Spleen (tissue), 11 donors: Measurements from ENCODE around the gene CACNA2D3. TPM values are rescaled to one million over a fixed set of nuclear protein-coding genes. Genes with fewer than 3 reads are reported as not detected.

Source experiments
- DNase-seq: peaks from one replicate; pipeline ENCODE4 v3.0.0-alpha.2; 2020
- H3K27ac ChIP-seq, 8 donors: fragments of 200-600 bp; sonication (generic) in 7 of 8; 1 replicate in 4 of 8; 2 replicates in 4 of 8; pipeline versions ENCODE4 v1.5.0 to v1.8.0; 2016 to 2021; ENCODE audit warnings: inconsistent platforms in 4 of 8, mild to moderate bottlenecking in 4 of 8, moderate library complexity in 1 of 8
- H3K27me3 ChIP-seq, 7 donors: fragments of 200-600 bp; sonication (generic) in 6 of 7; replicated peaks in 1 of 7; 1 replicate in 4 of 7; 2 replicates in 3 of 7; pipeline versions ENCODE4 v1.5.0 to v1.8.0; 2016 to 2021; ENCODE audit warnings: inconsistent platforms in 3 of 7, mild to moderate bottlenecking in 1 of 7
- H3K36me3 ChIP-seq, 6 donors: fragments of 200-600 bp; sonication (generic) in 5 of 6; 1 replicate in 4 of 6; 2 replicates in 2 of 6; pipeline versions ENCODE4 v1.5.0 to v1.8.0; 2016 to 2021; ENCODE audit warnings: inconsistent platforms in 2 of 6
- H3K4me1 ChIP-seq, 6 donors: fragments of 200-600 bp; sonication (generic) in 5 of 6; 1 replicate in 3 of 6; 2 replicates in 3 of 6; pipeline versions ENCODE4 v1.5.0 to v1.8.0; 2016 to 2021; ENCODE audit warnings: inconsistent platforms in 3 of 6
- H3K4me3 ChIP-seq, 8 donors: fragments of 200-600 bp; sonication (generic) in 7 of 8; 1 replicate in 4 of 8; 2 replicates in 4 of 8; pipeline versions ENCODE4 v1.5.0 to v1.8.0; 2016 to 2021; ENCODE audit warnings: inconsistent platforms in 4 of 8, mild to moderate bottlenecking in 4 of 8, moderate library complexity in 2 of 8
- H3K9me3 ChIP-seq, 8 donors: fragments of 200-600 bp; sonication (generic) in 7 of 8; 1 replicate in 4 of 8; 2 replicates in 4 of 8; pipeline versions ENCODE4 v1.5.0 to v1.8.0; 2016 to 2021; ENCODE audit warnings: inconsistent platforms in 4 of 8
- POLR2A ChIP-seq, 3 donors: fragments of 450-650 bp; IDR thresholded peaks; one replicate each; pipeline ENCODE4 v1.5.1; 2017; ENCODE audit warnings: antibody characterized with exemption in 3 of 3, mild to moderate bottlenecking in 1 of 3
- POLR2AphosphoS5 ChIP-seq, 3 donors: sonication (generic); formaldehyde crosslinking; IDR thresholded peaks; one replicate each; pipeline ENCODE4 v1.5.1; 2017; ENCODE audit warnings: antibody characterized with exemption in 3 of 3
- WGBS, 5 donors: extraction: QIAGEN DNeasy Blood & Tissue Kit in 3 of 5; methylation state at CpG; one replicate each; pipeline versions ENCODE4 v1.1.5 to v1.1.7; 2013 to 2018; 5-methylcytosine and 5-hydroxymethylcytosine counted together
- intact Hi-C: fragments of 100-400 bp; cut with DNase I; formaldehyde crosslinking; loops from one replicate; pipeline ENCODE4 v1.15.0; 2023; ENCODE audit warnings: low total_unique reads
- polyA plus RNA-seq, 3 donors: library from polyadenylated mRNA; stranded (reverse); fragments of 200-250 nt; gene quantifications; one replicate each; pipeline ENCODE4 v1.2.1, GENCODE V29; 2013
- total RNA-seq, 7 donors: library from RNA; depleted of rRNA in 3 of 7; stranded (reverse); fragments of >200 nt in 3 of 7; fragmentation: NEBNext Ultra II Directional in 4 of 7; extraction: Animal tissue kit (Norgen Biotek cat#: 25700) in 4 of 7; gene quantifications; one replicate each; pipeline versions ENCODE4 v1.1.0 to v1.2.1, GENCODE V29; 2016 to 2021
- TF ChIP-seq, protein P1 (sequence below), 11 experiments: fragments of 200-600 bp in 7 of 11; fragments of 450-650 bp in 4 of 11; sonication (generic) in 4 of 11; IDR thresholded peaks in 8 of 11; conservative IDR thresholded peaks in 3 of 11; 1 replicate in 7 of 11; 2 replicates in 4 of 11; pipeline versions ENCODE4 v1.4.0 to v1.8.0; 2016 to 2021; ENCODE audit warnings: antibody characterized with exemption in 11 of 11, inconsistent platforms in 4 of 11, mild to moderate bottlenecking in 1 of 11
- donor health status: healthy with polysubstance abuse.
- donor health status: DM: no; HTN: no; CAD: no; lungs with moderate emphysema.
- donor health status: DM: no; HTN: no; CAD: no.
- donor health status: Bipolar disorder and iron deficiency.
- donor health status: healthy.
- donor health status: DM: no; HTN: no; CAD: no.
- donor health status: DM: yes; HTN: yes; CAD: no.

CACNA2D3 gene
- total and polyA plus RNA-seq, 10 donors: 0.83 to 4.9 (median 2.9) TPM

DNA sequence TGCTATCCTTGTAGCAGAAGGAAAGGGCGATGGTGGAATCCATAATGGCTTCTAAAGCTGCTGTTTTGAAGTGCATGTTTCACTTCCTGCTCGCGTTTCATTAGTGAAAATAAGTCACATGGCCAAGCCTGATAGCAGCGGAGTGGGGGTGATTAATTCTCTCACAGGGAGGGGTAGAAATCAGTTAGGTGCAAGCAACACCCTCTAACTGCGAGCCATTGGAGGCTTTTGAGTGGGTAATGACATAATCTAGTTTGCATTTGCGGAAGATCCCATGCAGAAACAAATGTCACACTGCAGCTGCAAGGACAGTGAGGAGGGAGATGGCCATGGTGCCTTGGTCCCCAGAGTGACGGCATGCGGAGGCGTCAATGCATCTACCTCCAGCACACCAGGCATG lies 41.1 kb downstream of the CACNA2D3 start:
- H3K4me3 ChIP-seq: no peak overlapping the region
- no peak for DNase-seq
- H3K27ac ChIP-seq: no peak overlapping the region
- 72 to 89% (median 84%) methylated on average over 9 of the region's 9 CpGs for WGBS, 5 donors
- TF ChIP-seq, protein P1, sequence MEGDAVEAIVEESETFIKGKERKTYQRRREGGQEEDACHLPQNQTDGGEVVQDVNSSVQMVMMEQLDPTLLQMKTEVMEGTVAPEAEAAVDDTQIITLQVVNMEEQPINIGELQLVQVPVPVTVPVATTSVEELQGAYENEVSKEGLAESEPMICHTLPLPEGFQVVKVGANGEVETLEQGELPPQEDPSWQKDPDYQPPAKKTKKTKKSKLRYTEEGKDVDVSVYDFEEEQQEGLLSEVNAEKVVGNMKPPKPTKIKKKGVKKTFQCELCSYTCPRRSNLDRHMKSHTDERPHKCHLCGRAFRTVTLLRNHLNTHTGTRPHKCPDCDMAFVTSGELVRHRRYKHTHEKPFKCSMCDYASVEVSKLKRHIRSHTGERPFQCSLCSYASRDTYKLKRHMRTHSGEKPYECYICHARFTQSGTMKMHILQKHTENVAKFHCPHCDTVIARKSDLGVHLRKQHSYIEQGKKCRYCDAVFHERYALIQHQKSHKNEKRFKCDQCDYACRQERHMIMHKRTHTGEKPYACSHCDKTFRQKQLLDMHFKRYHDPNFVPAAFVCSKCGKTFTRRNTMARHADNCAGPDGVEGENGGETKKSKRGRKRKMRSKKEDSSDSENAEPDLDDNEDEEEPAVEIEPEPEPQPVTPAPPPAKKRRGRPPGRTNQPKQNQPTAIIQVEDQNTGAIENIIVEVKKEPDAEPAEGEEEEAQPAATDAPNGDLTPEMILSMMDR (IDR thresholded peaks at IDR 0.05 in 8 of 11, conservative IDR thresholded peaks at IDR 0.05 in 3 of 11): no peak
- no peak for TF ChIP-seq POLR2A (IDR thresholded peaks at IDR 0.05)
- no peak for TF ChIP-seq POLR2AphosphoS5 (IDR thresholded peaks at IDR 0.05)
- intact Hi-C loops: no loop called here
- no peaks in the 10 kb centered on the region for H3K9me3 ChIP-seq
- H3K4me1 ChIP-seq: no peaks in the 10 kb centered on the region
- no peaks in the 10 kb centered on the region for H3K36me3 ChIP-seq
- H3K27me3 ChIP-seq: peaks cover 0 to 6% (median 0%) of the 10 kb centered on the region in 7 donors

DNA sequence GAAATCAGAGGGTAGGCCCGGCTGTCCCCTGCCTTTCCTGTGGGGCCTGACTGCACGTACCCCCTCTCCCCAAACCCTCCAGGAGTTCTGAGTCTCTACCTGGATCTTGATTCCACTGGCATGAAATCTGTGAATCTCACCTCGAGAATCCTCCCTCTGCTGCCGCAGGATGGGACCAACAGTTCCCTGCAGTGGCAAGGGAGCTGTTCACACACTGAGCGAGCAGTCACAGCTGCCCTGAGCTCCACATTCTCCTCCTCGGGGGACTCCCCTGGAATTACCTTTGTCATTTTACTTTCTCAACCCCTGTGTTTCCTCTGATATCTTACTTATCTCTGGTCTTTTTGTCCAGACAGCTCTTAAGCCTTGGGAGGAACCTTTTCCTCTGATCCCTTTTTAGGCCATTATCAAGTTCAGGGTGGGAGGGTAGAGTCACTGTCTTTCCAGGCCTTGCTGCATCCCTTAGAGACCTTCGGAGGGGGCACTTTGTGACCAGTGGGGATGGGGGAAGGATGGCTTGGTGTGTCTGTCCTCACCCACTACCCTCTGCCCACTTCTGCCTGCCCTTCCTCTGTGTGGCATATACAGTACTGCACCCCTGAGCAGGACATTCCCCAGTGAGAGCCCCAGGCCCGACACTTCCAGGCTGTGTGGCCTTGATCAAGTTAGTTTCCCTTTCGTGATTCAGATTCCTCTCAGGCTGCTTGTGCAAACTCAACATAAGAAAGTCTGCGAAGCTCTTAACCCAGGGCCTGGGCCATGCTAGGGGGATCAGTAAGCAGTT lies 42.0 kb downstream of the CACNA2D3 start:
- intact Hi-C loops: no loop called here
- H3K4me1 ChIP-seq: no peaks in the 10 kb centered on the region
- DNase-seq: no peak
- no peaks in the 10 kb centered on the region for H3K36me3 ChIP-seq
- no peaks in the 10 kb centered on the region for H3K9me3 ChIP-seq
- WGBS, 5 donors: 61 to 73% (median 66%) methylated on average over 10 of the region's 10 CpGs
- TF ChIP-seq POLR2A (IDR thresholded peaks at IDR 0.05) (no peak), POLR2AphosphoS5 (IDR thresholded peaks at IDR 0.05) (no peak)
- TF ChIP-seq, protein P1 (IDR thresholded peaks at IDR 0.05 in 8 of 11, conservative IDR thresholded peaks at IDR 0.05 in 3 of 11): no peak
- H3K27me3 ChIP-seq: peaks cover 0 to 6% (median 0%) of the 10 kb centered on the region in 7 donors
- no peak overlapping the region for H3K4me3 ChIP-seq
- H3K27ac ChIP-seq: no peak overlapping the region

DNA sequence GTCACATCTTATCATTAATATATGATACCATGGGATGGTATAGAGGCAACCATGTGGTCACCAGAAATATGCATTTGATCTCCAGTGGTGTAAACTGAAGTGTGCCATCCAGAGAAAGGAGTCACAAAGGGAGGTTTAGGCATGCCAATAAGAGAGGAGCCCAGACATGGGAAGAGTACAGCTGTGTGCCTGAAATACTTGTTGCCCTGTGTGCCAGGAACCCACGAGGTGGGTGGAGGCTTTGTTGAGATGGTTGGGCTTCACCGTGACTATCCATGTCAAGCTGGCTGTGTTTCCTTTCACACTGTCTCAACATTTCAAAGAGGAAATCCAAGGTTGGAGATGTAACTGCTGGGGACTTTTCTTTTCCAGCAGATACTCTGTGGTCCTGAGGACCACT lies 43.5 kb downstream of the CACNA2D3 start:
- TF ChIP-seq, protein P1 (IDR thresholded peaks at IDR 0.05 in 8 of 11, conservative IDR thresholded peaks at IDR 0.05 in 3 of 11): no peak
- TF ChIP-seq POLR2A (IDR thresholded peaks at IDR 0.05): no peak
- no peak for TF ChIP-seq POLR2AphosphoS5 (IDR thresholded peaks at IDR 0.05)
- no peak overlapping the region for H3K27ac ChIP-seq
- DNase-seq: no peak
- H3K9me3 ChIP-seq: no peaks in the 10 kb centered on the region
- H3K27me3 ChIP-seq: peaks cover 0 to 4% (median 0%) of the 10 kb centered on the region in 7 donors
- no peaks in the 10 kb centered on the region for H3K4me1 ChIP-seq
- H3K4me3 ChIP-seq: no peak overlapping the region
- no peaks in the 10 kb centered on the region for H3K36me3 ChIP-seq
- WGBS, 5 donors: 34 to 58% (median 45%) methylated on average over 2 of the region's 2 CpGs
- intact Hi-C loops: no loop called here

DNA sequence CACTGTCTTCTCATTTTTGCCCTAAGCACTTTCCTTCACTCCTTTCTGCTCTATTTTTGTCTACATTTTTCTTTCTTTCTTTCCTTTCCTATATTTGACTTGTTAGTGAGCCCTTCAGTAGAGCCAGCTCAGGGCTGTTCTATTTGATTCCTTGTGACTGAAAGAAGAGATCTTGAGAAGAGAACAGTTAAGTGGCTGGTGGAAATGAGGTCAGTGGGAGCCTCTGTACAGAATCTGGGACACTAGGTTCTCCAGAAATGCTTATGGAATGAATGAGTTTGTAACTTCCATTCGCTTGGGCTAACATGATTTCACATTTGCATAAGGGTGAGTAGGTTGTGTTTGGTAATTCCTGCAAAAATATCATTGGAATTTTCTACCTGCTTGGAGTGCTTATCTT lies 45.6 kb downstream of the CACNA2D3 start:
- no peaks in the 10 kb centered on the region for H3K4me1 ChIP-seq
- H3K27ac ChIP-seq: no peak overlapping the region
- no peak for TF ChIP-seq POLR2A (IDR thresholded peaks at IDR 0.05)
- TF ChIP-seq, protein P1 (IDR thresholded peaks at IDR 0.05 in 8 of 11, conservative IDR thresholded peaks at IDR 0.05 in 3 of 11): no peak
- no peak for TF ChIP-seq POLR2AphosphoS5 (IDR thresholded peaks at IDR 0.05)
- no peaks in the 10 kb centered on the region for H3K36me3 ChIP-seq
- no peaks in the 10 kb centered on the region for H3K27me3 ChIP-seq
- no peaks in the 10 kb centered on the region for H3K9me3 ChIP-seq
- WGBS, 5 donors: 76 to 93% (median 80%) methylated on average over 1 of the region's 1 CpG
- H3K4me3 ChIP-seq: no peak overlapping the region
- no peak for DNase-seq
- intact Hi-C loops: no loop called here
